ENCODE data around the gene ODAD4. TPM values are rescaled to one million over a fixed set of nuclear protein-coding genes. Genes with fewer than 3 reads are reported as not detected.

The ODAD4 gene
- total and polyA plus RNA-seq, 2 of the 4 experiments (the other 2 are of a cell fraction) = 0.38 to 0.54 TPM

DNA sequence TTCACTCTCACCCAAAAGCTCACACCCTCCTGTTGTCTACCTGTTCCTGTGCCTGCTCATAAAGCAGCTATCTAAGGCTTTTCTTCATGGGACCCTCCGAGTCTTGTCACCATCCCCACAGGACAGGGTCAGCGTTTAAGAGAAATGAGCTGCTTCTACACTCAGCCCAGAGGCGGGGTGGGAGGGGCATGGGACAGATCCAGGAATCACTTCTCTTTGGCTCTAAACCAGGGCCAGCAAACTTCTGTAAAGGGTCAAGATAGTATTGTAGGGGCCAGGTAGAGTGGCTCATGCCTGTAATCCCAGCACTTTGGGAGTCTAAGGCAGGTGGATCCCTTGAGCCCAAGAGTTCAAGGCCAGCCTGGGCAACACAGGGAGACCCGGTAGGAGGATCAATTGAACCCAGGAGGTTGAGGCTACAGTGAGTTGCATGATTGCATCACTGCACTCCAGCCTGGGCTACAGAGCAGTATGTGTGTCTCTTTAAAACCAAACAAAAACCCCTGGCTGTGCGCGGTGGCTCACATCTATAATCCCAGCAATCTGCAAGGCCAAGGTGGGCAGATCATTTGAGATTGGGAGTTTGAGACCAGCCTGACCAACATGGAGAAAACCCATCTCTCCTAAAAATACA lies 42.0 kb upstream of the ODAD4 start:
- no peak for DNase-seq
- no peak overlapping the region for H3K27ac ChIP-seq (ENCODE audit: insufficient read depth, low read length)
- H2AFZ ChIP-seq (replicated peaks; ENCODE audit: low read length, poor library complexity) = no peak overlapping the region
- TF ChIP-seq CEBPB (IDR thresholded peaks at IDR 0.05; ENCODE audit: low read depth, low read length) (no peak), RAD21 (IDR thresholded peaks at IDR 0.05; ENCODE audit: low read length) (no peak)
- H3K79me1 ChIP-seq (ENCODE audit: low read depth in 1 of 2, low read length in 2 of 2) = peaks cover 40 to 71% of the 10 kb centered on the region in 2 experiments
- no peak overlapping the region for H3K14ac ChIP-seq (replicated peaks; ENCODE audit: low read depth, low read length)
- H3K36me3 ChIP-seq (ENCODE audit: control insufficient read depth, insufficient read depth, low read length) = peaks cover 80% of the 10 kb centered on the region
- no peak overlapping the region for H2BK120ac ChIP-seq (ENCODE audit: low read depth, low read length)
- no peak overlapping the region for H2BK20ac ChIP-seq (ENCODE audit: low read depth, low read length)
- in situ Hi-C loops (cut with MboI; ENCODE audit: low sequenced_read_pairs) = no loop called here
- dilution Hi-C loops (cut with HindIII; ENCODE audit: low sequenced_read_pairs, unreplicated experiment) = no loop called here
- H2BK5ac ChIP-seq (ENCODE audit: low read depth, low read length, poor library complexity, severe bottlenecking) = no peak overlapping the region
- WGBS, 2 experiments (ENCODE audit: extremely low coverage in 2 of 2, insufficient read length in 1 of 2) = no CpG with 5 or more reads among the region's 6 CpGs
- no peaks in the 10 kb centered on the region for H3K9me3 ChIP-seq (ENCODE audit: control insufficient read depth, insufficient read depth, low read length)
- ChIA-PET CTCF (no interaction called here), POLR2A (ENCODE audit: unreplicated experiment) (no interaction called here)
- H2AK9ac ChIP-seq (replicated peaks; ENCODE audit: low read depth, low read length, poor library complexity) = no peak overlapping the region
- no peak overlapping the region for H3K4me2 ChIP-seq (ENCODE audit: low read depth, low read length)
- no peak overlapping the region for H3K56ac ChIP-seq (ENCODE audit: extremely low read depth, insufficient read depth, low read length)
- H3K18ac ChIP-seq (ENCODE audit: low read depth, low read length) = no peak overlapping the region
- ATAC-seq (ENCODE audit: low read depth) = no peak
- H3K27me3 ChIP-seq (ENCODE audit: control insufficient read depth, insufficient read depth, low read length) = no peaks in the 10 kb centered on the region
- no peak overlapping the region for H4K91ac ChIP-seq (ENCODE audit: insufficient read depth, low read depth, low read length)
- H3K4me3 ChIP-seq (ENCODE audit: insufficient read depth, low read depth, low read length) = no peak overlapping the region
- intact Hi-C loops (cut with micrococcal nuclease) = no loop called here
- H4K20me1 ChIP-seq (ENCODE audit: insufficient read depth, low read length) = peaks cover 27% of the 10 kb centered on the region
- no TSS peak for BruUV-seq (replicated peaks)
- no peak overlapping the region for H4K8ac ChIP-seq (ENCODE audit: low read depth in 2 of 2, low read length in 2 of 2)
- H3K4me1 ChIP-seq (ENCODE audit: control insufficient read depth, insufficient read depth, low read length) = no peaks in the 10 kb centered on the region
- H2BK15ac ChIP-seq (ENCODE audit: low read depth, low read length) = no peak overlapping the region
- no peak overlapping the region for H3K4ac ChIP-seq (ENCODE audit: low read depth, low read length)
- no peak overlapping the region for H3K23ac ChIP-seq (ENCODE audit: low read depth, low read length)
- H2AK5ac ChIP-seq (ENCODE audit: low read depth, low read length) = no peak overlapping the region
- no peak overlapping the region for H4K5ac ChIP-seq (ENCODE audit: low read depth, low read length)
- H3K9me1 ChIP-seq (ENCODE audit: insufficient read depth, low read length) = peaks cover 16% of the 10 kb centered on the region
- H3K9ac ChIP-seq (ENCODE audit: low read depth, low read length) = no peak overlapping the region
